ENCODE results near the gene PRKN. TPM values are rescaled to one million over a fixed set of nuclear protein-coding genes. Genes with fewer than 3 reads are reported as not detected.

The PRKN gene
- total and polyA plus RNA-seq, 2 donors (not counting 3 experiments of a cell fraction or from before 2014, with no cell fraction given): 0.06 TPM; not detected in 1

DNA sequence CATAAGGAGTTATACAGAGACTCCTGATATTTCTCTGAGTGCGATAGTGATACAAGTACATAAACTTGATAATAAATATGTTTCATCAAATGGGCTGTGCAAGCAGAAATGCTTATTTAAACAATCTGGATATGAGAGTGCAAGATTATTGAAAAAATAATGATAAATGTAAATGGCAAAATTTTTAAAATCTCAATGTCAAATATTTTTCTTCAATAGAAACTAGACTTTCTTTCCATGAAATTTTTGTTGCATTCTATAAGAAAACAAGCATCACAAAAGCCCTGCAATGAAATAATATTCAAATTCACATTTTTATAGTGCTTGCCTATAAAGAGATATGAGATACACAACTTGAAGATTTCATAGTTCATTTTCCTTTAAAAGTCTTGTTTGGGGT, 2.9 kb upstream of the PRKN start:
- Histone ChIP-seq H4K20me1 (replicated peaks; ENCODE audit: control insufficient read depth, extremely low read depth, insufficient read depth, low read length) (no peaks in the 10 kb centered on the region), H3K4me1 (ENCODE audit: control insufficient read depth, extremely low read depth, insufficient read depth, low read length) (peaks cover 5% of the 10 kb centered on the region), H2AFZ (ENCODE audit: low read depth, low read length) (no peak overlapping the region), H3K9ac (replicated peaks; ENCODE audit: extremely low read depth, insufficient read depth, low read length) (no peak overlapping the region), H3K27ac (ENCODE audit: insufficient read depth, low read depth, low read length) (no peak overlapping the region), H3K9me1 (replicated peaks; ENCODE audit: control insufficient read depth, extremely low read depth, insufficient read depth, low read length) (no peaks in the 10 kb centered on the region), H3K4me2 (ENCODE audit: insufficient read depth, low read length) (no peak overlapping the region), H3K79me2 (ENCODE audit: control insufficient read depth, insufficient read depth, low read length) (no peaks in the 10 kb centered on the region), H3K36me3 (ENCODE audit: control insufficient read depth in 2 of 2, extremely low read depth in 1 of 2, insufficient read depth in 2 of 2, low read length in 2 of 2) (no peaks in the 10 kb centered on the region), H3K9me3 (replicated peaks; ENCODE audit: control insufficient read depth, insufficient read depth, low read length) (no peaks in the 10 kb centered on the region), H3K27me3 (ENCODE audit: control insufficient read depth in 2 of 2, insufficient read depth in 2 of 2, low read length in 2 of 2) (no peaks in the 10 kb centered on the region), H3K4me3 (replicated peaks in 1 of 3; ENCODE audit: insufficient read depth in 1 of 3, low read depth in 1 of 3, low read length in 3 of 3) (no peak overlapping the region)
- POLR2A ChIA-PET: no interaction called here
- BruUV-seq (replicated peaks): no TSS peak
- DNase-seq (ENCODE audit: low read depth, low spot score) (no peak), FAIRE-seq (no peak)
- CTCF ChIA-PET: no interaction called here
- dilution Hi-C loops (cut with MboI; ENCODE audit: extremely low pct_ligation_motif_present, low sequenced_read_pairs): no loop called here
- TF ChIP-seq POLR2AphosphoS5 (IDR thresholded peaks at IDR 0.05; ENCODE audit: insufficient read depth, low read depth, low read length) (no peak), FOS (IDR thresholded peaks at IDR 0.05; ENCODE audit: borderline replicate concordance, insufficient read depth, low read length) (no peak), EZH2 (IDR thresholded peaks at IDR 0.05; ENCODE audit: borderline replicate concordance, low read depth, low read length, severe bottlenecking) (no peak), MYC (IDR thresholded peaks at IDR 0.05; ENCODE audit: low read depth, low read length) (no peak)
- TF ChIP-seq, protein P1, sequence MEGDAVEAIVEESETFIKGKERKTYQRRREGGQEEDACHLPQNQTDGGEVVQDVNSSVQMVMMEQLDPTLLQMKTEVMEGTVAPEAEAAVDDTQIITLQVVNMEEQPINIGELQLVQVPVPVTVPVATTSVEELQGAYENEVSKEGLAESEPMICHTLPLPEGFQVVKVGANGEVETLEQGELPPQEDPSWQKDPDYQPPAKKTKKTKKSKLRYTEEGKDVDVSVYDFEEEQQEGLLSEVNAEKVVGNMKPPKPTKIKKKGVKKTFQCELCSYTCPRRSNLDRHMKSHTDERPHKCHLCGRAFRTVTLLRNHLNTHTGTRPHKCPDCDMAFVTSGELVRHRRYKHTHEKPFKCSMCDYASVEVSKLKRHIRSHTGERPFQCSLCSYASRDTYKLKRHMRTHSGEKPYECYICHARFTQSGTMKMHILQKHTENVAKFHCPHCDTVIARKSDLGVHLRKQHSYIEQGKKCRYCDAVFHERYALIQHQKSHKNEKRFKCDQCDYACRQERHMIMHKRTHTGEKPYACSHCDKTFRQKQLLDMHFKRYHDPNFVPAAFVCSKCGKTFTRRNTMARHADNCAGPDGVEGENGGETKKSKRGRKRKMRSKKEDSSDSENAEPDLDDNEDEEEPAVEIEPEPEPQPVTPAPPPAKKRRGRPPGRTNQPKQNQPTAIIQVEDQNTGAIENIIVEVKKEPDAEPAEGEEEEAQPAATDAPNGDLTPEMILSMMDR (IDR thresholded peaks at IDR 0.05; ENCODE audit: extremely low read depth in 1 of 2, insufficient read depth in 1 of 2, low read depth in 1 of 2, low read length in 2 of 2): no peak
- intact Hi-C loops (cut with micrococcal nuclease): no loop called here

DNA sequence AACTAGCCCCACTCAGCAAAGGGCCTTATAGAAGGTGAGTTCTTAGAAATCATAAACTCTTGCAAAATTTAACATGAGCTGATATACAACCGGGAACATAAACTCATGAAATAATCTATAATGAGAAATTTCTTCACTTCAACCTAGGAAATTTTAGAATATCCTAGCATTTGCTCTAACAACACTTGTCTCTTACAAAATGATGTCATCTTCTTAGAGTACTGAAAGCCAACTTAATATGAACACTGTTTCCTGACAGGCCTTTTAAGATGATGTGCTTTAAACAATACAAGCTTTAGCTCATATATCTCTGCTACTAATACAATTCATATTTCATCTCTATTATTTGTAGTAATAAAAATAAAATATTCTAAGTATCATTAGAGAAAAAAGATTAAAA, 1.1 kb upstream of the PRKN start:
- POLR2A ChIA-PET: no interaction called here
- peaks cover 5% of the 10 kb centered on the region for H3K4me1 ChIP-seq (ENCODE audit: control insufficient read depth, extremely low read depth, insufficient read depth, low read length)
- BruUV-seq (replicated peaks): no TSS peak
- H2AFZ ChIP-seq (ENCODE audit: low read depth, low read length): no peak overlapping the region
- no peak overlapping the region for H3K4me2 ChIP-seq (ENCODE audit: insufficient read depth, low read length)
- TF ChIP-seq POLR2A (IDR thresholded peaks at IDR 0.05; ENCODE audit: low read depth, low read length): no peak
- no peak for TF ChIP-seq POLR2AphosphoS5 (IDR thresholded peaks at IDR 0.05; ENCODE audit: insufficient read depth, low read depth, low read length)
- TF ChIP-seq GATA2 (IDR thresholded peaks at IDR 0.05; ENCODE audit: insufficient read depth, insufficient read length, low read depth, low read length): no peak
- no peak for TF ChIP-seq EZH2 (IDR thresholded peaks at IDR 0.05; ENCODE audit: borderline replicate concordance, low read depth, low read length, severe bottlenecking)
- TF ChIP-seq JUN (IDR thresholded peaks at IDR 0.05; ENCODE audit: borderline replicate concordance, insufficient read depth, insufficient read length, low read depth): no peak
- no peak for TF ChIP-seq FOS (IDR thresholded peaks at IDR 0.05; ENCODE audit: borderline replicate concordance, insufficient read depth, low read length)
- TF ChIP-seq, protein P1 (IDR thresholded peaks at IDR 0.05; ENCODE audit: extremely low read depth in 1 of 2, insufficient read depth in 1 of 2, low read depth in 1 of 2, low read length in 2 of 2): no peak
- TF ChIP-seq, protein P2, sequence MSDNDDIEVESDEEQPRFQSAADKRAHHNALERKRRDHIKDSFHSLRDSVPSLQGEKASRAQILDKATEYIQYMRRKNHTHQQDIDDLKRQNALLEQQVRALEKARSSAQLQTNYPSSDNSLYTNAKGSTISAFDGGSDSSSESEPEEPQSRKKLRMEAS (IDR thresholded peaks at IDR 0.05; ENCODE audit: insufficient read depth, insufficient read length): no peak
- TF ChIP-seq MYC (IDR thresholded peaks at IDR 0.05; ENCODE audit: low read depth, low read length): no peak
- no peaks in the 10 kb centered on the region for H4K20me1 ChIP-seq (replicated peaks; ENCODE audit: control insufficient read depth, extremely low read depth, insufficient read depth, low read length)
- intact Hi-C loops (cut with micrococcal nuclease) (loop anchor here (5.0 to 10.0 kb wide), 3 partner anchors 546 to 984 kb away; partner anchors contain the start of gene QKI), dilution Hi-C loops (cut with MboI; ENCODE audit: extremely low pct_ligation_motif_present, low sequenced_read_pairs) (no loop called here)
- no peak overlapping the region for H3K4me3 ChIP-seq (replicated peaks in 1 of 3; ENCODE audit: insufficient read depth in 1 of 3, low read depth in 1 of 3, low read length in 3 of 3)
- no peaks in the 10 kb centered on the region for H3K36me3 ChIP-seq (ENCODE audit: control insufficient read depth in 2 of 2, extremely low read depth in 1 of 2, insufficient read depth in 2 of 2, low read length in 2 of 2)
- DNase-seq (ENCODE audit: low read depth, low spot score) (no peak), FAIRE-seq (no peak)
- no peak overlapping the region for H3K9ac ChIP-seq (replicated peaks; ENCODE audit: extremely low read depth, insufficient read depth, low read length)
- H3K27me3 ChIP-seq (ENCODE audit: control insufficient read depth in 2 of 2, insufficient read depth in 2 of 2, low read length in 2 of 2): no peaks in the 10 kb centered on the region
- no peaks in the 10 kb centered on the region for H3K9me1 ChIP-seq (replicated peaks; ENCODE audit: control insufficient read depth, extremely low read depth, insufficient read depth, low read length)
- H3K27ac ChIP-seq (ENCODE audit: insufficient read depth, low read depth, low read length): no peak overlapping the region
- CTCF ChIA-PET: no interaction called here
- no peaks in the 10 kb centered on the region for H3K9me3 ChIP-seq (replicated peaks; ENCODE audit: control insufficient read depth, insufficient read depth, low read length)
- H3K79me2 ChIP-seq (ENCODE audit: control insufficient read depth, insufficient read depth, low read length): no peaks in the 10 kb centered on the region

Measured in endothelial cell of umbilical vein (primary cell).